Measurements from ENCODE around the gene TFAP2A. TPM values are rescaled to one million over a fixed set of nuclear protein-coding genes. Genes with fewer than 3 reads are reported as not detected.

Gene TFAP2A
- total and polyA plus RNA-seq, 2 experiments from 2014 or later = 2.5 to 7.2 TPM

- in situ Hi-C loops (cut with MboI) = loop anchor here (25.0 kb wide), 1 partner anchor 1425 kb away; no protein-coding TSS in a partner anchor
- H3K27me3 ChIP-seq (replicated peaks; ENCODE audit: insufficient read depth) = peaks cover 19% of the 10 kb centered on the region; the same call in 1 of the 2 replicates
- H3K4me2 ChIP-seq (ENCODE audit: unreplicated experiment) = peak overlapping the region; percentile 89
- H4K20me1 ChIP-seq (ENCODE audit: insufficient read depth) = no peaks in the 10 kb centered on the region
- H3K4me1 ChIP-seq (ENCODE audit: insufficient read depth) = no peaks in the 10 kb centered on the region; the same call in 1 of the 2 replicates
- peak overlapping the region; percentile 85 for H3K27ac ChIP-seq
- peaks cover 64% of the 10 kb centered on the region for H3K79me2 ChIP-seq (ENCODE audit: insufficient read depth)
- peak; percentile 86 for DNase-seq
- no peaks in the 10 kb centered on the region for H3K36me3 ChIP-seq (ENCODE audit: low read depth)
- peak overlapping the region; percentile 90 for H2AFZ ChIP-seq
- 1 to 2% methylated on average over 28 to 36 of the region's 36 CpGs for WGBS, 2 experiments (ENCODE audit: low coverage in 1 of 2, low lambda C conversion rate in 2 of 2, missing lambda C conversion rate in 2 of 2)
- peak overlapping the region; percentile 98 for H3K4me3 ChIP-seq
- H3K9me2 ChIP-seq (ENCODE audit: insufficient read depth) = no peaks in the 10 kb centered on the region
- H3K9me3 ChIP-seq (ENCODE audit: low read depth) = no peaks in the 10 kb centered on the region
- H3K9ac ChIP-seq = peak overlapping the region; percentile 93
- H3F3A ChIP-seq (ENCODE audit: insufficient read depth) = peaks cover 19% of the 10 kb centered on the region
- TF ChIP-seq EZH2 (IDR thresholded peaks at IDR 0.05; ENCODE audit: insufficient read depth, poor library complexity, severe bottlenecking) = peak; percentile 32
- no peak for TF ChIP-seq EZH2phosphoT487 (IDR thresholded peaks at IDR 0.05; ENCODE audit: insufficient read depth, low read depth)
Observed at GRCh38 chr6:10411971-10412460, 2.9 kb downstream of the TFAP2A start.

GRCh38 chr6:10411131-10411970 is 3.5 kb downstream of the TFAP2A start:
- no peak for TF ChIP-seq EZH2phosphoT487 (IDR thresholded peaks at IDR 0.05; ENCODE audit: insufficient read depth, low read depth)
- TF ChIP-seq EZH2 (IDR thresholded peaks at IDR 0.05; ENCODE audit: insufficient read depth, poor library complexity, severe bottlenecking) = peak; percentile 16
- H3K4me1 ChIP-seq (ENCODE audit: insufficient read depth) = no peaks in the 10 kb centered on the region; the same call in 1 of the 2 replicates
- H3K9me3 ChIP-seq (ENCODE audit: low read depth) = no peaks in the 10 kb centered on the region
- H2AFZ ChIP-seq = peak overlapping the region; percentile 90
- peak overlapping the region; percentile 98 for H3K4me3 ChIP-seq
- 3% methylated on average over 61 to 65 of the region's 65 CpGs for WGBS, 2 experiments (ENCODE audit: low coverage in 1 of 2, low lambda C conversion rate in 2 of 2, missing lambda C conversion rate in 2 of 2)
- H3K4me2 ChIP-seq (ENCODE audit: unreplicated experiment) = peak overlapping the region; percentile 89
- no peaks in the 10 kb centered on the region for H3K36me3 ChIP-seq (ENCODE audit: low read depth)
- no peaks in the 10 kb centered on the region for H3K9me2 ChIP-seq (ENCODE audit: insufficient read depth)
- H3K27ac ChIP-seq = peak overlapping the region; percentile 85
- peaks cover 19% of the 10 kb centered on the region; the same call in 1 of the 2 replicates for H3K27me3 ChIP-seq (replicated peaks; ENCODE audit: insufficient read depth)
- peak; percentile 67 for DNase-seq
- H3F3A ChIP-seq (ENCODE audit: insufficient read depth) = peaks cover 25% of the 10 kb centered on the region
- in situ Hi-C loops (cut with MboI) = loop anchor here (25.0 kb wide), 1 partner anchor 1424 kb away; no protein-coding TSS in a partner anchor
- peaks cover 71% of the 10 kb centered on the region for H3K79me2 ChIP-seq (ENCODE audit: insufficient read depth)
- H3K9ac ChIP-seq = peak overlapping the region; percentile 93
- H4K20me1 ChIP-seq (ENCODE audit: insufficient read depth) = no peaks in the 10 kb centered on the region

GRCh38 chr6:10410207-10411050 is 4.4 kb downstream of the TFAP2A start:
- in situ Hi-C loops (cut with MboI) = loop anchor here (25.0 kb wide), 1 partner anchor 1423 kb away; no protein-coding TSS in a partner anchor
- H3K4me1 ChIP-seq (ENCODE audit: insufficient read depth) = no peaks in the 10 kb centered on the region; the same call in none of the 2 replicates
- no peaks in the 10 kb centered on the region for H3K9me3 ChIP-seq (ENCODE audit: low read depth)
- 31 to 35% methylated on average over 24 to 36 of the region's 36 CpGs for WGBS, 2 experiments (ENCODE audit: low coverage in 1 of 2, low lambda C conversion rate in 2 of 2, missing lambda C conversion rate in 2 of 2)
- H3K36me3 ChIP-seq (ENCODE audit: low read depth) = no peaks in the 10 kb centered on the region
- no peak for DNase-seq
- H3K79me2 ChIP-seq (ENCODE audit: insufficient read depth) = peaks cover 77% of the 10 kb centered on the region
- no peak overlapping the region for H2AFZ ChIP-seq
- H3K9ac ChIP-seq = peak overlapping the region; percentile 93
- peak overlapping the region; percentile 98 for H3K4me3 ChIP-seq
- peak overlapping the region; percentile 85 for H3K27ac ChIP-seq
- peaks cover 33% of the 10 kb centered on the region for H3F3A ChIP-seq (ENCODE audit: insufficient read depth)
- H4K20me1 ChIP-seq (ENCODE audit: insufficient read depth) = no peaks in the 10 kb centered on the region
- TF ChIP-seq EZH2phosphoT487 (IDR thresholded peaks at IDR 0.05; ENCODE audit: insufficient read depth, low read depth) = no peak
- no peak for TF ChIP-seq EZH2 (IDR thresholded peaks at IDR 0.05; ENCODE audit: insufficient read depth, poor library complexity, severe bottlenecking)
- H3K9me2 ChIP-seq (ENCODE audit: insufficient read depth) = no peaks in the 10 kb centered on the region
- H3K4me2 ChIP-seq (ENCODE audit: unreplicated experiment) = peak overlapping the region; percentile 89
- peaks cover 11% of the 10 kb centered on the region; the same call in 1 of the 2 replicates for H3K27me3 ChIP-seq (replicated peaks; ENCODE audit: insufficient read depth)

Data from GM23248 (cell line).